Erythroblast (primary cell): ENCODE results near the gene ZFYVE19.

Experiments used
- GATA1 ChIP-seq: IDR thresholded peaks from 2 replicates; pipeline ENCODE4 v1.6.1; 2011; ENCODE audit warnings: low read depth, mild to moderate bottlenecking, control low read depth, low read length, moderate library complexity
- POLR2A ChIP-seq: IDR thresholded peaks from 2 replicates; pipeline ENCODE4 v1.6.1; 2011; ENCODE audit warnings: mild to moderate bottlenecking, low read length

- TF ChIP-seq POLR2A (no peak), GATA1 (no peak)
Measured at GRCh38 chr15:40863660-40864270, 56.9 kb downstream of the ZFYVE19 start.
